Endodermal cell (in vitro differentiated cells): Measurements from ENCODE around the gene PTPRK. TPM values are rescaled to one million over a fixed set of nuclear protein-coding genes. Genes with fewer than 3 reads are reported as not detected.

ENCODE experiments used
- DNase-seq: peaks from one replicate; pipeline ENCODE4 v3.0.0-alpha.2; 2017
- H3K27ac ChIP-seq: 2 replicates; pipeline ENCODE4 v1.5.1; 2013; ENCODE audit warnings: mild to moderate bottlenecking, low read depth, low read length, moderate library complexity
- H3K27me3 ChIP-seq: 2 replicates; pipeline ENCODE4 v1.6.1; 2013; ENCODE audit warnings: mild to moderate bottlenecking, low read length, moderate library complexity; ENCODE audit not compliant: insufficient read depth, control insufficient read depth, poor library complexity, severe bottlenecking
- H3K36me3 ChIP-seq: 2 replicates; pipeline ENCODE4 v1.7.0; 2013; ENCODE audit warnings: mild to moderate bottlenecking, low read length, moderate library complexity; ENCODE audit not compliant: control insufficient read depth, insufficient read depth
- H3K4me1 ChIP-seq: one replicate; pipeline ENCODE4 v1.7.0; 2013; ENCODE audit warnings: low read length; ENCODE audit not compliant: control insufficient read depth, insufficient read depth
- H3K4me3 ChIP-seq: 2 replicates; pipeline ENCODE4 v1.5.1; 2013; ENCODE audit warnings: mild to moderate bottlenecking, low read length, moderate library complexity
- H3K9ac ChIP-seq: 2 replicates; pipeline ENCODE4 v1.6.1; 2013; ENCODE audit warnings: mild to moderate bottlenecking, low read length, moderate library complexity; ENCODE audit not compliant: poor library complexity, severe bottlenecking; ENCODE audit errors: extremely low read depth
- H3K9me3 ChIP-seq: 2 replicates; pipeline ENCODE4 v1.6.1; 2013; ENCODE audit warnings: mild to moderate bottlenecking, low read length, moderate library complexity; ENCODE audit not compliant: control insufficient read depth
- H3K27ac Mint-ChIP-seq: 2 replicates; pipeline ENCODE4 v1.8.0; 2020; ENCODE audit warnings: mixed read lengths
- H3K27me3 Mint-ChIP-seq: 2 replicates; pipeline ENCODE4 v1.8.0; 2021; ENCODE audit warnings: mild to moderate bottlenecking, mixed read lengths; ENCODE audit not compliant: insufficient read depth
- H3K36me3 Mint-ChIP-seq: 2 replicates; pipeline ENCODE4 v1.8.0; 2020; ENCODE audit warnings: low read depth, mixed read lengths
- H3K4me1 Mint-ChIP-seq: 2 replicates; pipeline ENCODE4 v1.8.0; 2020; ENCODE audit warnings: mixed read lengths
- H3K4me3 Mint-ChIP-seq: 2 replicates; pipeline ENCODE4 v1.8.0; 2020; ENCODE audit warnings: mild to moderate bottlenecking, moderate library complexity, mixed read lengths
- H3K9me3 Mint-ChIP-seq: 2 replicates; pipeline ENCODE4 v1.8.0; 2020; ENCODE audit warnings: mild to moderate bottlenecking, mixed read lengths
- WGBS, 2 experiments: methylation state at CpG; one replicate each; pipeline versions ENCODE4 v1.1.5 to v1.1.7; 2013; ENCODE audit warnings: missing lambda C conversion rate in 2 of 2, mixed read lengths in 1 of 2; ENCODE audit not compliant: insufficient coverage in 1 of 2, insufficient read length in 1 of 2; 5-methylcytosine and 5-hydroxymethylcytosine counted together
- total RNA-seq, 2 donors: library from RNA; stranded (reverse); fragmentation: NEBNext Ultra II Directional in 1 of 2; extraction: Animal tissue kit (Norgen Biotek cat#: 25700) in 1 of 2; gene quantifications; 2 replicates in 1 of 2; 3 replicates in 1 of 2; pipeline ENCODE4 v1.2.1, GENCODE V29; 2021
- TF ChIP-seq, protein P1 (sequence below): fragments of 200-600 bp; sonication (generic); conservative IDR thresholded peaks from 2 replicates; pipeline ENCODE4 v1.5.0; 2021; ENCODE audit warnings: antibody characterized with exemption, mild to moderate bottlenecking

The PTPRK gene
- total RNA-seq, 2 donors from 2014 or later: 46.4 to 57.6 TPM

DNA sequence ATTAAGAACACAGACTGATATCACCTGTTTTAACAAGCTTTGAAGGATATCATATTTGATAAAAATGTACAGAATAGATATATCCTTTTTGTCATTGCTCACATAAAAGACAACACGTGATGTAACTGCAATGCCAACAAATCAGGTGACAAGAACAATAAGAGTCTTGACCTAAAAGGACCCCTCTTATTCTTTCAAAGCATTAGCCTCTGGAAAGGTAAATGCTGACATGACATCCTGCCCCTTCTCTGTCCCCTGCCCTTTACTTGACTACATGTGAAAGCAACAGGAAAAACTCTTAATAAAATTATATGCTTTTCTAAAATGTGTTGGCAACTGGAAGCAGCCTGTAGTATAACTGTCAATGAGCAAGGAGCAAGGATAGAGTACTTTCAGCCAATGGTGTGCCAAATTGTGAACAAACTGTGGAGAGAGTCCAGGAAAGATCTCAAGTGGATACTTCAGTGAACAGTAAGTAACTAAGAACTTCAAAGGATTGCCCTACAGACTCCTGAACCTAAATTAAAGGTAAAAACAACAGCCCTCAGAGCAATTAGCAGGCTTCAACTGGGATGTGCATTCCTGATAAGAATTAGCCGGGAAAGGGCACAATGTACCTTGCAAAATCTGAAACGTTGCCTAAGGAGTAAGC, 16.3 kb downstream of the PTPRK start:
- H3K27ac ChIP-seq: no peak overlapping the region
- no peaks in the 10 kb centered on the region for H3K9me3 ChIP-seq
- Mint-ChIP-seq H3K27me3 (no peaks in the 10 kb centered on the region), H3K4me3 (no peak overlapping the region), H3K27ac (no peak overlapping the region), H3K4me1 (peaks cover 40% of the 10 kb centered on the region), H3K9me3 (no peaks in the 10 kb centered on the region), H3K36me3 (no peaks in the 10 kb centered on the region)
- TF ChIP-seq, protein P1, sequence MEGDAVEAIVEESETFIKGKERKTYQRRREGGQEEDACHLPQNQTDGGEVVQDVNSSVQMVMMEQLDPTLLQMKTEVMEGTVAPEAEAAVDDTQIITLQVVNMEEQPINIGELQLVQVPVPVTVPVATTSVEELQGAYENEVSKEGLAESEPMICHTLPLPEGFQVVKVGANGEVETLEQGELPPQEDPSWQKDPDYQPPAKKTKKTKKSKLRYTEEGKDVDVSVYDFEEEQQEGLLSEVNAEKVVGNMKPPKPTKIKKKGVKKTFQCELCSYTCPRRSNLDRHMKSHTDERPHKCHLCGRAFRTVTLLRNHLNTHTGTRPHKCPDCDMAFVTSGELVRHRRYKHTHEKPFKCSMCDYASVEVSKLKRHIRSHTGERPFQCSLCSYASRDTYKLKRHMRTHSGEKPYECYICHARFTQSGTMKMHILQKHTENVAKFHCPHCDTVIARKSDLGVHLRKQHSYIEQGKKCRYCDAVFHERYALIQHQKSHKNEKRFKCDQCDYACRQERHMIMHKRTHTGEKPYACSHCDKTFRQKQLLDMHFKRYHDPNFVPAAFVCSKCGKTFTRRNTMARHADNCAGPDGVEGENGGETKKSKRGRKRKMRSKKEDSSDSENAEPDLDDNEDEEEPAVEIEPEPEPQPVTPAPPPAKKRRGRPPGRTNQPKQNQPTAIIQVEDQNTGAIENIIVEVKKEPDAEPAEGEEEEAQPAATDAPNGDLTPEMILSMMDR: no peak
- 79 to 89% methylated on average over 3 of the region's 3 CpGs for WGBS, 2 experiments
- no peak overlapping the region for H3K4me3 ChIP-seq
- no peaks in the 10 kb centered on the region for H3K27me3 ChIP-seq
- H3K9ac ChIP-seq: no peak overlapping the region
- H3K4me1 ChIP-seq: peaks cover 11% of the 10 kb centered on the region
- H3K36me3 ChIP-seq: no peaks in the 10 kb centered on the region
- no peak for DNase-seq

DNA sequence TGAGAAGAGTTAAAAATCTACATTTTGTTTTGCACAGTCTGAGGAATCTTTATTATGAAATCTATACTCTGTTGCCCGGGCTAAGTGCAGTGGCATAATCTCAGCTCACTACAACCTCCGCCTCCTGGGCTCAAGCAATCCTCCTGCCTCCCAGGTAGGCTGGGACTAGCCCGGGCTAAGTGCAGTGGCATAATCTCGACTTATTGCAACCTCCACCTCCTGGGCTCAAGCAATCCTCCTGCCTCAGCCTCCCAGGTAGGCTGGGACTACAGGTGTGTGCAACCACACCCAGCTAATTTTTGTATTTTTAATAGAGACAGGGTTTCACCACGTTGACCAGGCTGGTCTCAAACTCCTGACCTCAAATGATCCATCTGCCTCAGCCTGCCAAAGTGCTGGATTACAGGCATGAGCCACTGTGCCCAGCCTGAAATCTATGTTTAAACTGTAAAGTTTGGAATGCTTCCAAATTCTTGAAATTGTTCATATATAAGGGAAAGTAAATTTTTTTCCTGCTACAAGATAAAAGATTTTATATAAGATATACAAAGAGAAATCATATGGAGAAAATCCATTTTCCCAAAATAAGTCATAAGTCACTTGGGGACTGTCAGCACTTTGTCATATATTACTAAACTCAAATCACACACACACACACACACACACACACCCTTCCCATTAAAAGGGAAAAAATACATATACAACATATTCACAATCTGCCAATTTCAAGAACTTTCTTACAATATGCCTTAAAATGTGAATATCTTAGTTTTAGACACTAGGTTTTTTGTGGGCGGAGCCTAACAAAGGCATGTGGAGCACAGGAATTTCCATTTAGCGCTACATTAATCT, 19.4 kb downstream of the PTPRK start:
- no peak for DNase-seq
- Mint-ChIP-seq H3K36me3 (no peaks in the 10 kb centered on the region), H3K27ac (no peak overlapping the region), H3K27me3 (no peaks in the 10 kb centered on the region), H3K9me3 (no peaks in the 10 kb centered on the region), H3K4me1 (peaks cover 33% of the 10 kb centered on the region), H3K4me3 (no peak overlapping the region)
- Histone ChIP-seq H3K4me1 (peaks cover 4% of the 10 kb centered on the region), H3K27ac (no peak overlapping the region), H3K27me3 (no peaks in the 10 kb centered on the region), H3K9me3 (no peaks in the 10 kb centered on the region), H3K9ac (no peak overlapping the region), H3K36me3 (no peaks in the 10 kb centered on the region), H3K4me3 (no peak overlapping the region)
- 80 to 93% methylated on average over 2 to 7 of the region's 7 CpGs for WGBS, 2 experiments
- TF ChIP-seq, protein P1: no peak

- H3K4me3 Mint-ChIP-seq: no peak overlapping the region
- Histone ChIP-seq H3K9me3 (no peaks in the 10 kb centered on the region), H3K27ac (no peak overlapping the region), H3K36me3 (no peaks in the 10 kb centered on the region), H3K4me3 (no peak overlapping the region), H3K9ac (no peak overlapping the region), H3K27me3 (no peaks in the 10 kb centered on the region), H3K4me1 (peaks cover 4% of the 10 kb centered on the region)
- H3K36me3 Mint-ChIP-seq: no peaks in the 10 kb centered on the region
- TF ChIP-seq, protein P1: no peak
- no peak overlapping the region for H3K27ac Mint-ChIP-seq
- no peaks in the 10 kb centered on the region for H3K27me3 Mint-ChIP-seq
- no peaks in the 10 kb centered on the region for H3K9me3 Mint-ChIP-seq
- DNase-seq: no peak
- H3K4me1 Mint-ChIP-seq: peaks cover 35% of the 10 kb centered on the region
These were observed 20.4 kb downstream of the PTPRK start for GRCh38 chr6:128500014-128500413.
